K562 (cell line): ENCODE data around the gene WT1. TPM values are rescaled to one million over a fixed set of nuclear protein-coding genes. Genes with fewer than 3 reads are reported as not detected.

Experiments used
- BRF1 ChIP-seq: IDR thresholded peaks from 3 replicates; pipeline ENCODE4 v1.6.1; 2011; ENCODE audit warnings: borderline replicate concordance, mild to moderate bottlenecking; ENCODE audit not compliant: insufficient read length; ENCODE audit errors: extremely low read depth
- DDX20 ChIP-seq: fragments of 450-650 bp; IDR thresholded peaks from 2 replicates; pipeline ENCODE4 v1.6.1; 2016; ENCODE audit warnings: missing genetic modification characterization, low read depth, mild to moderate bottlenecking, missing compliant biosample characterization, moderate library complexity
- DMBX1 ChIP-seq: fragments of 250-450 bp; sonication (Bioruptor Pico); IDR thresholded peaks from 2 replicates; pipeline ENCODE4 v1.8.0; 2022; ENCODE audit warnings: inconsistent platforms, mild to moderate bottlenecking, moderate library complexity, borderline replicate concordance
- HSF4 ChIP-seq: fragments of 250-450 bp; sonication (Bioruptor Pico); IDR thresholded peaks from 2 replicates; pipeline ENCODE4 v2.1.2; 2022; ENCODE audit warnings: mild to moderate bottlenecking, moderate library complexity, borderline replicate concordance
- MXI1 ChIP-seq: IDR thresholded peaks from 2 replicates; pipeline ENCODE4 v1.6.1; 2011; ENCODE audit warnings: low read depth, mild to moderate bottlenecking, improper control_type of control experiment, low read length
- NR2F6 ChIP-seq: fragments of 450-650 bp; formaldehyde crosslinking; IDR thresholded peaks from 2 replicates; pipeline ENCODE4 v1.4.0; 2020; ENCODE audit warnings: mild to moderate bottlenecking
- RAD21 ChIP-seq, 2 experiments: fragments of 250-450 bp in 1 of 2; fragments of 450-650 bp in 1 of 2; sonication (Bioruptor Pico) in 1 of 2; formaldehyde crosslinking in 1 of 2; IDR thresholded peaks in 1 of 2; conservative IDR thresholded peaks in 1 of 2; 2 replicates each; pipeline versions ENCODE4 v1.4.0 to v1.8.0; 2020 to 2022; ENCODE audit warnings: mild to moderate bottlenecking in 2 of 2, moderate library complexity in 1 of 2
- RBFOX2 ChIP-seq: fragments of 200-400 bp; formaldehyde crosslinking; IDR thresholded peaks from 2 replicates; pipeline ENCODE4 v1.6.1; 2017; ENCODE audit warnings: low read depth, mild to moderate bottlenecking, low read length, moderate library complexity
- SMAD1 ChIP-seq: fragments of 150-350 bp; IDR thresholded peaks from 2 replicates; pipeline ENCODE4 v1.6.1; 2014; ENCODE audit warnings: low read length, low read depth; ENCODE audit not compliant: partially characterized antibody
- ZNF764 ChIP-seq: fragments of 250-450 bp; sonication (Bioruptor Pico); IDR thresholded peaks from 2 replicates; pipeline ENCODE4 v1.4.0; 2020; ENCODE audit warnings: low read depth, mild to moderate bottlenecking, moderate library complexity
- polyA plus RNA-seq, 8 experiments: library from polyadenylated mRNA; depleted of rRNA in 4 of 8; stranded (reverse) in 5 of 8; unstranded in 3 of 8; fragments of >200 nt; fragmentation: Nextera tagmentation in 2 of 8; fragmentation: Illumina TruSeq in 1 of 8; extraction: Ambion mirVana in 2 of 8; extraction: Trizol in 1 of 8; gene quantifications; 2 replicates each; pipeline versions ENCODE4 v1.2.1 to v1.2.3, GENCODE V29; 2011 to 2014; ENCODE audit warnings: inconsistent platforms in 1 of 8, missing spikeins in 1 of 8
- total RNA-seq, 7 experiments: library from RNA; depleted of rRNA in 6 of 7; stranded (reverse); fragments of >200 nt in 6 of 7; fragmentation: Illumina TruSeq in 2 of 7; extraction: Trizol in 2 of 7; gene quantifications; 2 replicates each; pipeline versions ENCODE4 v1.2.1 to v1.2.3, GENCODE V29; 2011 to 2021; ENCODE audit warnings: low replicate concordance in 1 of 7
- TF ChIP-seq, protein P1 (sequence below): fragments of 250-450 bp; sonication (Bioruptor Pico); IDR thresholded peaks from 2 replicates; pipeline ENCODE4 v1.8.0; 2022; ENCODE audit warnings: moderate library complexity, mild to moderate bottlenecking, inconsistent platforms
- TF ChIP-seq, protein P2 (sequence below): fragments of 250-450 bp; sonication (Bioruptor Pico); IDR thresholded peaks from 2 replicates; pipeline ENCODE4 v1.8.0; 2022; ENCODE audit warnings: moderate library complexity, mild to moderate bottlenecking, inconsistent platforms
- TF ChIP-seq, protein P3 (sequence below): sonication (generic); formaldehyde crosslinking; IDR thresholded peaks from 2 replicates; pipeline ENCODE4 v1.8.0; 2022; ENCODE audit warnings: mild to moderate bottlenecking, missing genetic modification reagents, borderline replicate concordance
- TF ChIP-seq, protein P4 (sequence below): fragments of 450-650 bp; formaldehyde crosslinking; conservative IDR thresholded peaks from 2 replicates; pipeline ENCODE4 v1.4.0; 2022; ENCODE audit warnings: mild to moderate bottlenecking, missing genetic modification characterization
- TF ChIP-seq, protein P5 (sequence below): sonication (generic); formaldehyde crosslinking; IDR thresholded peaks from 2 replicates; pipeline ENCODE4 v1.8.0; 2023; ENCODE audit warnings: mild to moderate bottlenecking, missing genetic modification reagents
- TF ChIP-seq, protein P6 (sequence below): sonication (generic); formaldehyde crosslinking; IDR thresholded peaks from 2 replicates; pipeline ENCODE4 v1.8.1; 2023; ENCODE audit warnings: mild to moderate bottlenecking, missing genetic modification reagents
- TF ChIP-seq, protein P7 (sequence below): fragments of 250-450 bp; sonication (Bioruptor Pico); IDR thresholded peaks from 2 replicates; pipeline ENCODE4 v1.8.0; 2022; ENCODE audit warnings: inconsistent platforms

The WT1 gene
- total and polyA plus RNA-seq, 9 of the 15 experiments (the other 6 are each of a cell fraction or from before 2014, with no cell fraction given), result 7.1 to 33.8 (median 19.4) TPM

DNA sequence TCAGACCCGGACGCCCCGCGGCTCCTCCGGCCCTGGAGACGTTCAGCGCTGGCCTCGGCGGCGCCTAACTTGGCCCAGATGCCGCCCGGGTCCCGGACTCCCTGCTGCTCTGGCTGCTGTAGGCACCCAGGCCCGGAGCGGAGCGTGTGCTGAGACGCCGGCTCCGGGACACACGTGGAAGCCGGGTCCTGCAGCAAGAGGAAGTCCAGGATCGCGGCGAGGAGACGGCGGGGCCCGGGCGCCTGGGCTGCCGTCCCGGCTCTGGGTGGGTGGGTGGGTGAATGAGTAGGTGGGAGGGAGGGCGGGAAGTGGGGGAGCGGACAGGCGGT is 223 bp downstream of the WT1 start (continued):
- TF ChIP-seq, protein P1, sequence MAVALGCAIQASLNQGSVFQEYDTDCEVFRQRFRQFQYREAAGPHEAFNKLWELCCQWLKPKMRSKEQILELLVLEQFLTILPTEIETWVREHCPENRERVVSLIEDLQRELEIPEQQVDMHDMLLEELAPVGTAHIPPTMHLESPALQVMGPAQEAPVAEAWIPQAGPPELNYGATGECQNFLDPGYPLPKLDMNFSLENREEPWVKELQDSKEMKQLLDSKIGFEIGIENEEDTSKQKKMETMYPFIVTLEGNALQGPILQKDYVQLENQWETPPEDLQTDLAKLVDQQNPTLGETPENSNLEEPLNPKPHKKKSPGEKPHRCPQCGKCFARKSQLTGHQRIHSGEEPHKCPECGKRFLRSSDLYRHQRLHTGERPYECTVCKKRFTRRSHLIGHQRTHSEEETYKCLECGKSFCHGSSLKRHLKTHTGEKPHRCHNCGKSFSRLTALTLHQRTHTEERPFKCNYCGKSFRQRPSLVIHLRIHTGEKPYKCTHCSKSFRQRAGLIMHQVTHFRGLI (CRISPR knock-in tag), result no peak
- TF ChIP-seq, protein P2, sequence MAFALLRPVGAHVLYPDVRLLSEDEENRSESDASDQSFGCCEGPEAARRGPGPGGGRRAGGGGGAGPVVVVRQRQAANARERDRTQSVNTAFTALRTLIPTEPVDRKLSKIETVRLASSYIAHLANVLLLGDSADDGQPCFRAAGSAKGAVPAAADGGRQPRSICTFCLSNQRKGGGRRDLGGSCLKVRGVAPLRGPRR (CRISPR knock-in tag), result no peak
- TF ChIP-seq RBFOX2 (peak; percentile 77), NR2F6 (CRISPR knock-in tag) (no peak), MXI1 (no peak), RAD21 (CRISPR knock-in tag; conservative IDR thresholded peaks at IDR 0.05 in 1 of 2, IDR thresholded peaks at IDR 0.05 in 1 of 2) (no peak), HSF4 (CRISPR knock-in tag) (no peak), DMBX1 (CRISPR knock-in tag) (no peak), SMAD1 (no peak), ZNF764 (CRISPR knock-in tag) (no peak), DDX20 (tag) (no peak), BRF1 (no peak)
- TF ChIP-seq, protein P3, sequence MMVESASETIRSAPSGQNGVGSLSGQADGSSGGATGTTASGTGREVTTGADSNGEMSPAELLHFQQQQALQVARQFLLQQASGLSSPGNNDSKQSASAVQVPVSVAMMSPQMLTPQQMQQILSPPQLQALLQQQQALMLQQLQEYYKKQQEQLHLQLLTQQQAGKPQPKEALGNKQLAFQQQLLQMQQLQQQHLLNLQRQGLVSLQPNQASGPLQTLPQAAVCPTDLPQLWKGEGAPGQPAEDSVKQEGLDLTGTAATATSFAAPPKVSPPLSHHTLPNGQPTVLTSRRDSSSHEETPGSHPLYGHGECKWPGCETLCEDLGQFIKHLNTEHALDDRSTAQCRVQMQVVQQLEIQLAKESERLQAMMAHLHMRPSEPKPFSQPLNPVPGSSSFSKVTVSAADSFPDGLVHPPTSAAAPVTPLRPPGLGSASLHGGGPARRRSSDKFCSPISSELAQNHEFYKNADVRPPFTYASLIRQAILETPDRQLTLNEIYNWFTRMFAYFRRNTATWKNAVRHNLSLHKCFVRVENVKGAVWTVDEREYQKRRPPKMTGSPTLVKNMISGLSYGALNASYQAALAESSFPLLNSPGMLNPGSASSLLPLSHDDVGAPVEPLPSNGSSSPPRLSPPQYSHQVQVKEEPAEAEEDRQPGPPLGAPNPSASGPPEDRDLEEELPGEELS (CRISPR knock-in tag), result no peak
- TF ChIP-seq, protein P4, sequence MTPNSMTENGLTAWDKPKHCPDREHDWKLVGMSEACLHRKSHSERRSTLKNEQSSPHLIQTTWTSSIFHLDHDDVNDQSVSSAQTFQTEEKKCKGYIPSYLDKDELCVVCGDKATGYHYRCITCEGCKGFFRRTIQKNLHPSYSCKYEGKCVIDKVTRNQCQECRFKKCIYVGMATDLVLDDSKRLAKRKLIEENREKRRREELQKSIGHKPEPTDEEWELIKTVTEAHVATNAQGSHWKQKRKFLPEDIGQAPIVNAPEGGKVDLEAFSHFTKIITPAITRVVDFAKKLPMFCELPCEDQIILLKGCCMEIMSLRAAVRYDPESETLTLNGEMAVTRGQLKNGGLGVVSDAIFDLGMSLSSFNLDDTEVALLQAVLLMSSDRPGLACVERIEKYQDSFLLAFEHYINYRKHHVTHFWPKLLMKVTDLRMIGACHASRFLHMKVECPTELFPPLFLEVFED (CRISPR knock-in tag), result no peak
- TF ChIP-seq, protein P5, sequence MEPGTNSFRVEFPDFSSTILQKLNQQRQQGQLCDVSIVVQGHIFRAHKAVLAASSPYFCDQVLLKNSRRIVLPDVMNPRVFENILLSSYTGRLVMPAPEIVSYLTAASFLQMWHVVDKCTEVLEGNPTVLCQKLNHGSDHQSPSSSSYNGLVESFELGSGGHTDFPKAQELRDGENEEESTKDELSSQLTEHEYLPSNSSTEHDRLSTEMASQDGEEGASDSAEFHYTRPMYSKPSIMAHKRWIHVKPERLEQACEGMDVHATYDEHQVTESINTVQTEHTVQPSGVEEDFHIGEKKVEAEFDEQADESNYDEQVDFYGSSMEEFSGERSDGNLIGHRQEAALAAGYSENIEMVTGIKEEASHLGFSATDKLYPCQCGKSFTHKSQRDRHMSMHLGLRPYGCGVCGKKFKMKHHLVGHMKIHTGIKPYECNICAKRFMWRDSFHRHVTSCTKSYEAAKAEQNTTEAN (CRISPR knock-in tag), result no peak
- TF ChIP-seq, protein P6, sequence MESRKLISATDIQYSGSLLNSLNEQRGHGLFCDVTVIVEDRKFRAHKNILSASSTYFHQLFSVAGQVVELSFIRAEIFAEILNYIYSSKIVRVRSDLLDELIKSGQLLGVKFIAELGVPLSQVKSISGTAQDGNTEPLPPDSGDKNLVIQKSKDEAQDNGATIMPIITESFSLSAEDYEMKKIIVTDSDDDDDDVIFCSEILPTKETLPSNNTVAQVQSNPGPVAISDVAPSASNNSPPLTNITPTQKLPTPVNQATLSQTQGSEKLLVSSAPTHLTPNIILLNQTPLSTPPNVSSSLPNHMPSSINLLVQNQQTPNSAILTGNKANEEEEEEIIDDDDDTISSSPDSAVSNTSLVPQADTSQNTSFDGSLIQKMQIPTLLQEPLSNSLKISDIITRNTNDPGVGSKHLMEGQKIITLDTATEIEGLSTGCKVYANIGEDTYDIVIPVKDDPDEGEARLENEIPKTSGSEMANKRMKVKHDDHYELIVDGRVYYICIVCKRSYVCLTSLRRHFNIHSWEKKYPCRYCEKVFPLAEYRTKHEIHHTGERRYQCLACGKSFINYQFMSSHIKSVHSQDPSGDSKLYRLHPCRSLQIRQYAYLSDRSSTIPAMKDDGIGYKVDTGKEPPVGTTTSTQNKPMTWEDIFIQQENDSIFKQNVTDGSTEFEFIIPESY, result no peak
- TF ChIP-seq, protein P7, sequence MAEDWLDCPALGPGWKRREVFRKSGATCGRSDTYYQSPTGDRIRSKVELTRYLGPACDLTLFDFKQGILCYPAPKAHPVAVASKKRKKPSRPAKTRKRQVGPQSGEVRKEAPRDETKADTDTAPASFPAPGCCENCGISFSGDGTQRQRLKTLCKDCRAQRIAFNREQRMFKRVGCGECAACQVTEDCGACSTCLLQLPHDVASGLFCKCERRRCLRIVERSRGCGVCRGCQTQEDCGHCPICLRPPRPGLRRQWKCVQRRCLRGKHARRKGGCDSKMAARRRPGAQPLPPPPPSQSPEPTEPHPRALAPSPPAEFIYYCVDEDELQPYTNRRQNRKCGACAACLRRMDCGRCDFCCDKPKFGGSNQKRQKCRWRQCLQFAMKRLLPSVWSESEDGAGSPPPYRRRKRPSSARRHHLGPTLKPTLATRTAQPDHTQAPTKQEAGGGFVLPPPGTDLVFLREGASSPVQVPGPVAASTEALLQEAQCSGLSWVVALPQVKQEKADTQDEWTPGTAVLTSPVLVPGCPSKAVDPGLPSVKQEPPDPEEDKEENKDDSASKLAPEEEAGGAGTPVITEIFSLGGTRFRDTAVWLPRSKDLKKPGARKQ (CRISPR knock-in tag), result no peak
